IMR-90 (cell line): ENCODE data around the gene OR2A42. TPM values are rescaled to one million over a fixed set of nuclear protein-coding genes. Genes with fewer than 3 reads are reported as not detected.
"Not testable (repeated sequence)": the region's sequence is repeated elsewhere in the genome, so short reads cannot be mapped to it uniquely, and the experiment has no call there.

Experiments used
- ATAC-seq: fragments of 200-7000 bp; cut with Tn5 transposase; 2 replicates; pipeline ENCODE4 v1.9.1; 2020; ENCODE audit warnings: low read depth, mild to moderate bottlenecking, moderate library complexity
- BruUV-seq: library from RNA; stranded (reverse); fragments of 400-500 nt; replicated peaks from 2 replicates; lab custom pipeline; 2021; lab: Mats Ljungman, UMichigan
- CTCF ChIA-PET: fragments of 300-600 bp; formaldehyde crosslinking; extraction: SDS; loops from one replicate; lab custom pipeline; 2021; ENCODE audit warnings: antibody characterized with exemption; lab: Yijun Ruan, JAX
- POLR2A ChIA-PET: fragments of 300-600 bp; sonication (Branson Sonifier 250); formaldehyde crosslinking; loops from one replicate; lab custom pipeline; 2022; ENCODE audit warnings: antibody characterized with exemption; ENCODE audit not compliant: unreplicated experiment; lab: Charles Lee
- DNase-seq: peaks from one replicate; pipeline ENCODE4 v3.0.0; 2013
- H2AFZ ChIP-seq: replicated peaks from 2 replicates; pipeline ENCODE3; 2013; ENCODE audit warnings: low read length, mild to moderate bottlenecking; ENCODE audit not compliant: poor library complexity
- H2AK5ac ChIP-seq: 2 replicates; pipeline ENCODE4 v1.6.1; 2013; ENCODE audit warnings: low read depth, low read length, inconsistent platforms
- H2AK9ac ChIP-seq: replicated peaks from 2 replicates; pipeline ENCODE3; 2013; ENCODE audit warnings: mild to moderate bottlenecking, low read depth, low read length, moderate library complexity; ENCODE audit not compliant: poor library complexity
- H2BK120ac ChIP-seq: 2 replicates; pipeline ENCODE4 v1.6.1; 2013; ENCODE audit warnings: low read depth, low read length, inconsistent platforms
- H2BK15ac ChIP-seq: 3 replicates; pipeline ENCODE4 v1.6.1; 2013; ENCODE audit warnings: low read depth, low read length, inconsistent platforms
- H2BK20ac ChIP-seq: 2 replicates; pipeline ENCODE4 v1.6.1; 2013; ENCODE audit warnings: low read depth, mild to moderate bottlenecking, inconsistent platforms, low read length, moderate library complexity
- H2BK5ac ChIP-seq: 2 replicates; pipeline ENCODE4 v1.6.1; 2013; ENCODE audit warnings: mild to moderate bottlenecking, low read depth, low read length, inconsistent platforms; ENCODE audit not compliant: poor library complexity, severe bottlenecking
- H3K14ac ChIP-seq: replicated peaks from 2 replicates; pipeline ENCODE4 v1.6.1; 2013; ENCODE audit warnings: low read depth, low read length, inconsistent platforms
- H3K18ac ChIP-seq: 2 replicates; pipeline ENCODE4 v1.6.1; 2013; ENCODE audit warnings: low read depth, low read length, control low read depth
- H3K23ac ChIP-seq: 2 replicates; pipeline ENCODE4 v1.6.1; 2013; ENCODE audit warnings: low read depth, low read length, inconsistent platforms
- H3K27ac ChIP-seq: 2 replicates; pipeline ENCODE4 v1.5.1; 2013; ENCODE audit warnings: mild to moderate bottlenecking, control low read depth, low read length; ENCODE audit not compliant: insufficient read depth
- H3K27me3 ChIP-seq: 2 replicates; pipeline ENCODE4 v1.6.1; 2013; ENCODE audit warnings: low read length; ENCODE audit not compliant: control insufficient read depth, insufficient read depth
- H3K36me3 ChIP-seq: 2 replicates; pipeline ENCODE4 v1.6.1; 2013; ENCODE audit warnings: low read length, mixed read lengths; ENCODE audit not compliant: control insufficient read depth, insufficient read depth
- H3K4ac ChIP-seq: 2 replicates; pipeline ENCODE4 v1.6.1; 2013; ENCODE audit warnings: low read depth, low read length, inconsistent platforms
- H3K4me1 ChIP-seq: 2 replicates; pipeline ENCODE4 v1.6.1; 2013; ENCODE audit warnings: low read length, mixed read lengths; ENCODE audit not compliant: control insufficient read depth, insufficient read depth
- H3K4me2 ChIP-seq: 2 replicates; pipeline ENCODE4 v1.6.1; 2013; ENCODE audit warnings: low read depth, mild to moderate bottlenecking, control low read depth, low read length, moderate library complexity
- H3K4me3 ChIP-seq: 2 replicates; pipeline ENCODE4 v1.5.1; 2013; ENCODE audit warnings: low read depth, mild to moderate bottlenecking, control low read depth, low read length, moderate library complexity; ENCODE audit not compliant: insufficient read depth
- H3K56ac ChIP-seq: 2 replicates; pipeline ENCODE4 v1.6.1; 2013; ENCODE audit warnings: low read length, inconsistent platforms; ENCODE audit not compliant: insufficient read depth; ENCODE audit errors: extremely low read depth
- H3K79me1 ChIP-seq, 2 experiments: 2 replicates each; pipeline ENCODE4 v1.6.1; 2013; ENCODE audit warnings: low read length in 2 of 2, inconsistent platforms in 1 of 2, low read depth in 1 of 2
- H3K9ac ChIP-seq: 2 replicates; pipeline ENCODE4 v1.6.1; 2013; ENCODE audit warnings: low read depth, low read length, control low read depth
- H3K9me1 ChIP-seq: 2 replicates; pipeline ENCODE4 v1.6.1; 2013; ENCODE audit warnings: low read length, inconsistent platforms; ENCODE audit not compliant: insufficient read depth
- H3K9me3 ChIP-seq: 2 replicates; pipeline ENCODE4 v1.6.1; 2013; ENCODE audit warnings: low read length; ENCODE audit not compliant: control insufficient read depth, insufficient read depth
- H4K20me1 ChIP-seq: 2 replicates; pipeline ENCODE4 v1.6.1; 2013; ENCODE audit warnings: low read length, inconsistent platforms; ENCODE audit not compliant: insufficient read depth
- H4K5ac ChIP-seq: 2 replicates; pipeline ENCODE4 v1.6.1; 2013; ENCODE audit warnings: mild to moderate bottlenecking, low read depth, low read length, control low read depth
- H4K8ac ChIP-seq, 2 experiments: 2 replicates each; pipeline ENCODE4 v1.6.1; 2013; ENCODE audit warnings: low read depth in 2 of 2, low read length in 2 of 2, control low read depth in 1 of 2, inconsistent platforms in 1 of 2
- H4K91ac ChIP-seq: 2 replicates; pipeline ENCODE4 v1.6.1; 2013; ENCODE audit warnings: low read depth, low read length, inconsistent platforms; ENCODE audit not compliant: insufficient read depth
- WGBS, 2 experiments: methylation state at CpG; one replicate each; pipeline versions ENCODE4 v1.1.5 to v1.1.7; 2013; ENCODE audit warnings: missing lambda C conversion rate in 2 of 2; ENCODE audit not compliant: insufficient read length in 1 of 2; ENCODE audit errors: extremely low coverage in 2 of 2; 5-methylcytosine and 5-hydroxymethylcytosine counted together
- dilution Hi-C: fragments of 300-500 bp; cut with HindIII; formaldehyde crosslinking; loops from one replicate; pipeline ENCODE4 v1.14.3; 2018; ENCODE audit warnings: low sequenced_read_pairs; ENCODE audit not compliant: unreplicated experiment
- in situ Hi-C: fragments of 300-500 bp; cut with MboI; formaldehyde crosslinking; loops from 3 replicates; pipeline ENCODE4 v1.14.3; 2019; ENCODE audit warnings: low sequenced_read_pairs, inconsistent platforms, mixed read lengths
- intact Hi-C: fragments of 100-400 bp; cut with micrococcal nuclease; formaldehyde crosslinking; loops from 2 replicates; pipeline ENCODE4 v1.10.0; 2022
- polyA plus RNA-seq, 3 experiments: library from polyadenylated mRNA; depleted of rRNA; stranded (reverse); fragments of >200 nt; gene quantifications; 2 replicates each; pipeline ENCODE4 v1.2.3, GENCODE V29; 2012; ENCODE audit warnings: low replicate concordance in 1 of 3
- total RNA-seq: library from RNA; depleted of rRNA; stranded (reverse); fragments of >200 nt; gene quantifications from 2 replicates; pipeline ENCODE4 v1.2.3, GENCODE V29; 2012

Gene OR2A42
- total and polyA plus RNA-seq, 2 of the 4 experiments (the other 2 are of a cell fraction) = not detected

- intact Hi-C loops, DNase-seq, H3K18ac ChIP-seq, H3K9me1 ChIP-seq, H2AK5ac ChIP-seq, H2BK15ac ChIP-seq, H3K79me1 ChIP-seq, H2BK20ac ChIP-seq, H3K4ac ChIP-seq, H3K4me3 ChIP-seq, H4K91ac ChIP-seq, POLR2A ChIA-PET, H2BK5ac ChIP-seq, H3K23ac ChIP-seq, dilution Hi-C loops, H2AK9ac ChIP-seq, in situ Hi-C loops, H3K36me3 ChIP-seq, H3K27me3 ChIP-seq, H4K20me1 ChIP-seq, ATAC-seq, H4K5ac ChIP-seq, CTCF ChIA-PET, H3K27ac ChIP-seq, H2BK120ac ChIP-seq, BruUV-seq, H3K56ac ChIP-seq, H4K8ac ChIP-seq, H3K14ac ChIP-seq, H3K4me1 ChIP-seq, H3K4me2 ChIP-seq, H3K9ac ChIP-seq, H3K9me3 ChIP-seq, H2AFZ ChIP-seq: not testable (repeated sequence)
- WGBS, 2 experiments = no CpG with 5 or more reads among the region's 14 CpGs
Observed at GRCh38 chr7:144259067-144259466, 19.7 kb upstream of the OR2A42 start.
